Fibroblast of lung (primary cell): ENCODE data around the gene SKIL. TPM values are rescaled to one million over a fixed set of nuclear protein-coding genes. Genes with fewer than 3 reads are reported as not detected.
A peak's percentile ranks its signal among the peaks of the same experiment; 100 is the strongest.

ENCODE experiments used
- DNase-seq, 2 donors: peaks; one replicate each; pipeline versions ENCODE4 v3.0.0 to v3.0.0-alpha.2; 2010; ENCODE audit warnings: low read depth in 2 of 2
- H2AFZ ChIP-seq: 2 replicates; pipeline ENCODE4 v1.5.1; 2012; ENCODE audit warnings: low read length, control low read depth, inconsistent platforms
- H3K27ac ChIP-seq: 2 replicates; pipeline ENCODE4 v1.5.1; 2011; ENCODE audit warnings: low read length, control low read depth; ENCODE audit not compliant: insufficient read depth
- H3K27me3 ChIP-seq: 2 replicates; pipeline ENCODE4 v1.5.1; 2011; ENCODE audit warnings: mild to moderate bottlenecking, low read length; ENCODE audit not compliant: control insufficient read depth, insufficient read depth
- H3K36me3 ChIP-seq: 2 replicates; pipeline ENCODE4 v1.5.1; 2011; ENCODE audit warnings: low read length; ENCODE audit not compliant: control insufficient read depth, insufficient read depth
- H3K4me1 ChIP-seq: 2 replicates; pipeline ENCODE4 v1.5.1; 2011; ENCODE audit warnings: low read length; ENCODE audit not compliant: control insufficient read depth, insufficient read depth; ENCODE audit errors: extremely low read depth
- H3K4me2 ChIP-seq: 2 replicates; pipeline ENCODE4 v1.5.1; 2011; ENCODE audit warnings: low read length, control low read depth; ENCODE audit not compliant: insufficient read depth; ENCODE audit errors: extremely low read depth
- H3K4me3 ChIP-seq, 4 experiments: fragments of 200-600 bp in 1 of 4; sonication (generic) in 1 of 4; replicated peaks in 1 of 4; 2 replicates each; pipeline ENCODE4 v1.5.1; 2011 to 2016; ENCODE audit warnings: low read length in 4 of 4, low read depth in 3 of 4, mild to moderate bottlenecking in 3 of 4, control low read depth in 2 of 4, inconsistent platforms in 1 of 4, mixed read lengths in 1 of 4; ENCODE audit not compliant: insufficient read depth in 1 of 4; ENCODE audit errors: control extremely low read depth in 1 of 4
- H3K79me2 ChIP-seq: 2 replicates; pipeline ENCODE4 v1.5.1; 2012; ENCODE audit warnings: mild to moderate bottlenecking, low read length, inconsistent platforms; ENCODE audit not compliant: control insufficient read depth, insufficient read depth
- H3K9ac ChIP-seq: 2 replicates; pipeline ENCODE4 v1.5.1; 2011; ENCODE audit warnings: mild to moderate bottlenecking, low read length, control low read depth; ENCODE audit not compliant: insufficient read depth
- H3K9me3 ChIP-seq: 2 replicates; pipeline ENCODE4 v1.5.1; 2012; ENCODE audit warnings: low read depth, low read length; ENCODE audit not compliant: control insufficient read depth, insufficient read depth
- H4K20me1 ChIP-seq: 2 replicates; pipeline ENCODE4 v1.5.1; 2011; ENCODE audit warnings: low read length; ENCODE audit not compliant: control insufficient read depth, insufficient read depth; ENCODE audit errors: extremely low read depth
- CTCF ChIP-seq, 2 donors: IDR thresholded peaks in 1 of 2; conservative IDR thresholded peaks in 1 of 2; 1 replicate in 1 of 2; 2 replicates in 1 of 2; pipeline ENCODE4 v1.5.1; 2011 to 2012; ENCODE audit warnings: low read length in 2 of 2, control low read depth in 1 of 2, inconsistent platforms in 1 of 2, low read depth in 1 of 2, mild to moderate bottlenecking in 1 of 2
- EZH2 ChIP-seq: IDR thresholded peaks from 2 replicates; pipeline ENCODE4 v1.5.1; 2012; ENCODE audit warnings: low read length, control low read depth, mild to moderate bottlenecking; ENCODE audit errors: missing control alignments
- polyA plus RNA-seq, 2 donors: library from polyadenylated mRNA; depleted of rRNA in 1 of 2; stranded (reverse) in 1 of 2; unstranded in 1 of 2; fragments of >200 nt; gene quantifications; 2 replicates each; pipeline ENCODE4 v1.2.1, GENCODE V29; 2011 to 2012; ENCODE audit warnings: missing spikeins in 1 of 2
- total RNA-seq: library from RNA; depleted of rRNA; stranded (reverse); fragments of >200 nt; gene quantifications from 2 replicates; pipeline ENCODE4 v1.2.1, GENCODE V29; 2014

The SKIL gene
- total and polyA plus RNA-seq, 2 donors (not counting 1 experiment from before 2014, with no cell fraction given): 15.3 to 33.4 TPM

- H3K9ac ChIP-seq: no peak overlapping the region
- DNase-seq: peak in 1 of 2 donors; percentile 61
- peaks cover 4% of the 10 kb centered on the region for H3K4me1 ChIP-seq
- no peak overlapping the region for H3K27ac ChIP-seq
- no peak overlapping the region for H3K4me2 ChIP-seq
- TF ChIP-seq CTCF (conservative IDR thresholded peaks at IDR 0.05 in 1 of 2, IDR thresholded peaks at IDR 0.05 in 1 of 2; ENCODE audit: low read depth in 1 of 2, low read length in 2 of 2): peak; percentile 58 to 69
- TF ChIP-seq EZH2: no peak
- no peaks in the 10 kb centered on the region for H3K79me2 ChIP-seq
- H3K4me3 ChIP-seq: no peak overlapping the region
- no peaks in the 10 kb centered on the region for H3K9me3 ChIP-seq
- H2AFZ ChIP-seq: no peak overlapping the region
- H4K20me1 ChIP-seq: no peaks in the 10 kb centered on the region
- H3K27me3 ChIP-seq: no peaks in the 10 kb centered on the region
- H3K36me3 ChIP-seq: no peaks in the 10 kb centered on the region
These were observed 53.0 kb downstream of the SKIL start for GRCh38 chr3:170410428-170411029.

GRCh38 chr3:170413291-170413690 lies 55.8 kb downstream of the SKIL start:
- H3K9me3 ChIP-seq: no peaks in the 10 kb centered on the region
- no peak overlapping the region for H2AFZ ChIP-seq
- no peak overlapping the region for H3K4me3 ChIP-seq
- H4K20me1 ChIP-seq: no peaks in the 10 kb centered on the region
- H3K4me1 ChIP-seq: peaks cover 4% of the 10 kb centered on the region
- H3K27ac ChIP-seq: no peak overlapping the region
- H3K79me2 ChIP-seq: peaks cover 3% of the 10 kb centered on the region
- H3K4me2 ChIP-seq: no peak overlapping the region
- no peak overlapping the region for H3K9ac ChIP-seq
- H3K36me3 ChIP-seq: no peaks in the 10 kb centered on the region
- no peaks in the 10 kb centered on the region for H3K27me3 ChIP-seq
- no peak for DNase-seq
- TF ChIP-seq EZH2: no peak
- no peak for TF ChIP-seq CTCF (conservative IDR thresholded peaks at IDR 0.05 in 1 of 2, IDR thresholded peaks at IDR 0.05 in 1 of 2; ENCODE audit: low read depth in 1 of 2, low read length in 2 of 2)

DNA sequence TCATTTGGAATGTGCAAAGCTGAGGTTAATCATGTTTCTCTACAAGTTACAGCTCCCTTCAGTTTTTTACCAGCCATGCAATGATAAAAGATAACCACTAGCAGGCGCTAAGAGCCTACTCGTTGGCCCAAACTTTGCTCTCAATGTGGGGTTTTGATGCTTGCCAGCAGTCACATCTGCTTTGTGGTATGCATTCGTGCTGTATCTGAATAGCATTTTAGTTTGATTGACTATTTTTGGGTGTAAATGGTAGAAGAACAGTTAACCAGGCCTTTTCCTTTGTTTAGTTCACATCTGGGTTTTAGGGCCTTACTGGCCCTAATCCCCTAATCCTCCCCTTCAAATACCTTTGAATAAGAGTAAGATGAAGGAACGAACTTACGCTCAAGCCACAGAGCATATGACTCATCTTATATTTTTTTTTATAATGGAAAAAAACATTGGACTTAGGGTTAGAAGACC lies 56.7 kb downstream of the SKIL start:
- Histone ChIP-seq H3K4me1 (peaks cover 4% of the 10 kb centered on the region), H3K4me2 (peak overlapping the region; percentile 69), H3K27me3 (no peaks in the 10 kb centered on the region), H3K9me3 (no peaks in the 10 kb centered on the region), H3K79me2 (peaks cover 10% of the 10 kb centered on the region), H3K36me3 (no peaks in the 10 kb centered on the region), H2AFZ (no peak overlapping the region), H3K27ac (peak overlapping the region; percentile 61), H3K9ac (no peak overlapping the region), H4K20me1 (no peaks in the 10 kb centered on the region), H3K4me3 (no peak overlapping the region)
- peak; percentile 88 to 92 for DNase-seq
- TF ChIP-seq CTCF (conservative IDR thresholded peaks at IDR 0.05 in 1 of 2, IDR thresholded peaks at IDR 0.05 in 1 of 2; ENCODE audit: low read depth in 1 of 2, low read length in 2 of 2) (peak; percentile 99 to 100), EZH2 (no peak)
